Measurements from ENCODE around the gene ABCA10.

The ABCA10 gene

GRCh38 chr17:69122065-69122464 is 106.6 kb downstream of the ABCA10 start:
- H3K4me3 ChIP-seq (ENCODE audit: low read depth, low read length), result no peak overlapping the region
- no peak for DNase-seq (ENCODE audit: low read depth)

GRCh38 chr17:69117855-69118784 is 110.5 kb downstream of the ABCA10 start:
- DNase-seq (ENCODE audit: low read depth), result no peak
- H3K4me3 ChIP-seq (ENCODE audit: low read depth, low read length), result no peak overlapping the region

GRCh38 chr17:69111794-69112193 is 116.8 kb downstream of the ABCA10 start:
- H3K4me3 ChIP-seq (ENCODE audit: low read depth, low read length), result no peak overlapping the region
- no peak for DNase-seq (ENCODE audit: low read depth)

- H3K4me3 ChIP-seq (ENCODE audit: low read depth, low read length), result no peak overlapping the region
- no peak for DNase-seq (ENCODE audit: low read depth)
Measured at GRCh38 chr17:69105907-69106730, 122.5 kb downstream of the ABCA10 start.

- H3K4me3 ChIP-seq (ENCODE audit: low read depth, low read length), result no peak overlapping the region
- DNase-seq (ENCODE audit: low read depth), result no peak
Measured at GRCh38 chr17:69103557-69104233, 124.9 kb downstream of the ABCA10 start.

GRCh38 chr17:69098625-69099024 is 130.0 kb downstream of the ABCA10 start:
- DNase-seq (ENCODE audit: low read depth), result no peak
- no peak overlapping the region for H3K4me3 ChIP-seq (ENCODE audit: low read depth, low read length)

Measured in skeletal muscle cell (primary cell).